NCI-H2081 (cell line): ENCODE measurements around the gene ROBO2.
A peak's percentile ranks its signal among the peaks of the same experiment; 100 is the strongest.

ENCODE experiments used
- DNase-seq, 2 experiments: peaks; one replicate each; lab custom pipeline; 2025; lab: John Stamatoyannopoulos, UW

ROBO2 gene

DNA sequence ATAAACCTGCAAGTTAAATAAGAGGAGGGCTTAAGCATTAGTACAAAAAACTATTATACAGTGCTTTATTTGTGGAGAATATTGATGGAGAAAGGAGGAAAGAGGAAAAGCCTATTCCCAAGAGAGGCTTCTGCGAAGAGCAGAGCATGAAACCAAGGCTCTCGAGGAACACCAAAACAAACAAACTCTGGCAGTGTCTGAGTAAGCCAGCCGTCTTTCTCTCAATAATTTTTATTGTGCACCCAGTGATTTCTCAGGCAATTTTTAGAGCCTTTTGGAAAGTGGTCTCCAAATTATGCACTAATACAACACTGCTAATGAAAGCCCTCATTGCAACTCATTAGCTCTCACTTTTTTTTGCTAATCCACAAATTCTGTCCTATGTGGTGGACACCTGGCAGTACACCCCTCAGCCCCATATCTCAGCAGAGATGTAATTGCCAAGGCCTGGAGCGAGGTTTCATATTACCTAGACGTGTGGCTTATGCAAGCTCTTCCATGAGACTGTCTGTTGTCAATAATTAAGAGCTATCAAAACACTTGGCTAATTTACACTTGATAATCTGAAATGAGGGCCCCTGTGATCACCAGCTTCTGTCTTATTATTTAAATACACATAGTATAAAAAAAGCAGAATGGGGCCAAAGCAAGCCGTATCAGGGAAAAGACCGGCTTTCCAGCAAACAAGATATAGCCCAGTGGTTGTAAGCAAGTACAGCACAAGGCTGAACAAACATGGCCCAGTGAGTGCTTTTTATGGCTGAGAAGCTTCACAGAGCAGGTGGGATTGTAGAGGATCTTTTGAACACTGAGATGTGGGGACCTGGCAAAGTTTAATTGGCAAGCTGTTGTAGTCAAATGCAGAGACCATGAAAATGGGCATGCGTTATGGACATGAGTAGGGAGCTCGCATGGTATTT, 216.9 kb downstream of the ROBO2 start:
- DNase-seq: peak; percentile 77 to 94

DNA sequence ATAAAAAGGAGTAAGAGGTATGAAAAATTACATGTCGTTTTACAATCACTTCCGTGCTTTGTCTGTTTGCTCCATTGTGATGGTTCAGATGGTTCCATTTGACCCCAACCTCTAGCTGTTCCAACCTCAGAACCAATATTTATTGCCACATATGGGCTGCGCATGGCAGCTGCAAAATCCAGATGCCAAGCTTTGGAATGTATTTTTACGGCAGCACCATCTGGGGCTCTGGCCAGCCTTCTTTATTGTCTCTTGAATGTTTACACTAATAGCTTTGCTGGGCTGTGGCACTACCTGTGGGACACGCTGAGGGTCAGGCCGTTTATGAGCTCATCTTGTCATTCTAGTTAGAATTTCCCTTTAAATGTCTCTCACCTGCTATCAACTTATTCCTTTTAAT, 219.8 kb downstream of the ROBO2 start:
- DNase-seq: peak; percentile 58 to 94

GRCh38 chr3:77262361-77262760, 222.5 kb downstream of the ROBO2 start:
- DNase-seq: no peak

DNA sequence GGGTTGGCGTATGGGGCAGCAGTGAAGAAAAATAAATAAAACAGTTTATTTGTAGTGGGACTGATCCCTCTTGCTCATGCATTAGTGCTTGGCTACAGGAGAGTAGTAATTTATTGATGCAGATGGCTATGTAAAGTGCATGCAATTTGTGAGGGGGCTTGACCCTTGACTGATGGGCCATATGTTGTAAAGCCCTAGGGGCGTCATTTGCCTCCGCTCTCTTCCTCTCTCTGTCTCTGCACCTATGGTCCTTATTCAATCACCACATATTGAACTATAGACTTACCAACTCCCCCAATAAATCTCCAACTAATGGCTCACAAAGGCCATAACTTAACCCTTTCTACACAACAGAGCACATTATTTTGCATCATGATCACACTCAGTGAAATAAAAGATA, 227.7 kb downstream of the ROBO2 start:
- DNase-seq: peak; percentile 7 to 33

DNA sequence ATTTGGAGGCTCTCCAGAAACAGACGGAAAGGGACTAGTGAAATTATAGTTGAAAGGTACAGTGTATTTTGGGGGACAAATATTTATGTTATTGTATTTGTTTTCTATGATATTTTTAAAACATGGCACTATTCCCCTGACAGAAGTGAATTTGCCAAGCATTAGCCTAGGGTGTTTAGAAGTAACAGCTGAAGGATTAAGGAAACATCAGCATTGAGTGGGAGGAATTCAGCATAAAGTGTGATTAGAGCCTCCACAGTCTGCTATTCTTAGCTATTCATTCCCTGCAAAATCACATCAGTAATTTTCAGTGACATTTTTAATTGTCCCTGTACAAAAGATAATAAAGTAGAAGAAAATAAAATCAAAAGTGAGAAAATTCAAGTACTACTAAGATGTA, 231.4 kb downstream of the ROBO2 start:
- DNase-seq: no peak

GRCh38 chr3:77271711-77272110, 231.8 kb downstream of the ROBO2 start:
- DNase-seq: peak in 1 of 2 experiments; percentile 5

DNA sequence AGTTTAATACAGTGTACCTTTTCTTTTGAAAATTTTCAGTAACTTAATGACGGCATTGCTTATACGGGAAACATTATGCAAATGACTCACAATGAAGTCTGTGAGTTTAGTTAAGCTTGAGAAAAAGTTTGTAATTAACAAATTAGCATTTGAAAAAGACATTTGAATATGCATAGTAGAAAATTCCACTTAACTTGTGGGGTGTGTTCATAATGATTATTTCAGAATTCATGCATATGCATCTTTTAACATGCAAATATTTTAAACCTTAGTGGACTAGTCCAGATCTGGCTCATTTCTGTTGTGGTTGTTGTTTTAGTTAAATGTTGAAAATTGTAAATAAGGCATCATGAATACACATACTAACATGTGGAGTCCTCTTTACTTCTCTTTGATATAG, 239.4 kb downstream of the ROBO2 start:
- DNase-seq: no peak

DNA sequence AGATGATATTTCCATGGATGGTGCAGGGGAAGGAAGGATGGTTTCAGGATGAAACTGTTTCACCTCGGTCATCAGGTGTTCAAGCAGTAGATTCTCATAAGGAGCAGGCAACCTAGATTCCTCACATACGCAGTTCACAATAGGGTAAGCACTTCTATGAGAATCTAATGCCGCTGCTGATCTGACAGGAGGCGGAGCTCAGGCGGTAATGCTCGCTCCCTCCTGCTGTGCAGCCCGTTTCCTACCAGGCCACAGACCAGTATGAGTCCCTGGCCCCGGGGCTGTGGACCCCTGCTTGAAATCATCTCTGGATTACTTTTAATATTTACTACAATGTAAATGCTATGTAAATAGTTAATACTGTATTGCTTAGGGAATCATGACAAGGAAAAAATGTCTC, 241.8 kb downstream of the ROBO2 start:
- DNase-seq: no peak

GRCh38 chr3:77283108-77283507, 243.2 kb downstream of the ROBO2 start:
- no peak for DNase-seq

DNA sequence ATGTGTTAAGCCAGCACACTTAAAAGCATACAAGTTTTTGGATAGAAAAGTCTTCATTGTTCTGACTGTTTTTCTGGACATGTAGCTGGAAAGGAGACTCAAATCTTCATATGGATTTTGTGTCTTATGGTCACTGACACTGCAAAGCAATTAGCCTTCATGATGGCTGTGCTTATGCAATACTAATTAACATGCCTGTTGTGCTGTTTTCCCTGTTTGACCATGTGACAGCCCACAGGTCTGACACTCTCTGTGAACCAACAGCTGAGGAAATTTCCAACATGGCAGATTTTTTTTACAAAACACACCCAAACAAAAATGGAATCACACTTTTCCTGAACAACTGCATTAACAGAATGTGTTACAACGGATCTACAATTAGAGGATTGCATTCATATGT, 248.4 kb downstream of the ROBO2 start:
- DNase-seq: no peak

- DNase-seq: no peak
Measured at GRCh38 chr3:77296527-77296926, 256.6 kb downstream of the ROBO2 start.

DNA sequence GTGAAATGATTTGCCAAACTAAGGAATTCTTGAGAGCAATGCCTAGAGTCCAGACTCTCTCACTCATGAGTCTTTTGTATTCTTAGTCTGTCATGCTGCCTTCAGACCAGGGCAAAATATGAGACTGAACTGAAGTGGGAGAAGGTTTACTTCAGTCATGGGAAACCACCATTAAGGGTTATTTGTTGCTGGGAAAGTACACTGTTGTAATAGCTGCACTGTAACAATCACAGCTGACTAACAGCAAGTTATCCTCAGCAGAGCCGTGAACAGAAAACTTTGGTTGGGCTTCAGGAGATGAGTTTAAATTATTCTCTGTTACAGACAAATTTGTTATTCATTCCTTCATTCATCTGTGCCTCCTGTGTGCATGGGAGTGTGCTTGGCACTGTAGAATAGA, 258.5 kb downstream of the ROBO2 start:
- no peak for DNase-seq

- peak in 1 of 2 experiments; percentile 26 for DNase-seq
Measured at GRCh38 chr3:77303955-77304699, 264.2 kb downstream of the ROBO2 start.

DNA sequence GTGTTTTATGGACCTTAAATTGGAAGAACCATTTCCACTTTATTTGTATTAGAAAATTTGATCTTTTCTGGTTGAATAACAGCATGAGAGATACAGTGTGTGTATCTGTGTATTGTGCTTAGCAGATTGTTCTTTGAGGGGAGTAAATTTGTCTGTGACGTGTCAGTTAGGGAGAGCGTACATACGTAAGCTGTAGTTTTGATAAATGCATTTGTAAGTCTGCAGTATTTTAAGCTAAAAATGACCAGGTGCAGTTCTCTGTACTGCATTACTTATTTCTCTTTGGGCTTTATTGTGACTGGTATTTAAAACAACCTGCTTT, 264.8 kb downstream of the ROBO2 start:
- peak in 1 of 2 experiments; percentile 9 for DNase-seq

GRCh38 chr3:77309460-77309859, 269.6 kb downstream of the ROBO2 start:
- no peak for DNase-seq

DNA sequence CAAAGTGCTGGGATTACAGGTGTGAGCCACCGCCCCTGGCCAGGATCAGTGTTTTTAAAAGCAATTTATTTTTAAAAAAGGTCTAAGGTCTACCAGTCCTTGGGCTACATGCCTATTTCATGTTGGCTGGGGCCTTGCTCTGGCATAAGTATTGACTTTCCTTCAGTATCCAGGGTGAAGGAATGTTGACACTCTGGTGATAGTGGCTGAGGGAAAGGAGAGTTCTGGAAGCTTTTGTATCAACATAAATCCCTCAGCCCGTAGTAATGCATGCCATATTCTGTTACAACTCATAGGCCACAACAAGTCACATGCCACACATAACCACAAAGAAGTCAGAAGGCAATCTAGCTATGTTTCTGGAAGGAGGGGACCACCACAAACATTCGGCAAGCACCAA, 273.9 kb downstream of the ROBO2 start:
- no peak for DNase-seq

DNA sequence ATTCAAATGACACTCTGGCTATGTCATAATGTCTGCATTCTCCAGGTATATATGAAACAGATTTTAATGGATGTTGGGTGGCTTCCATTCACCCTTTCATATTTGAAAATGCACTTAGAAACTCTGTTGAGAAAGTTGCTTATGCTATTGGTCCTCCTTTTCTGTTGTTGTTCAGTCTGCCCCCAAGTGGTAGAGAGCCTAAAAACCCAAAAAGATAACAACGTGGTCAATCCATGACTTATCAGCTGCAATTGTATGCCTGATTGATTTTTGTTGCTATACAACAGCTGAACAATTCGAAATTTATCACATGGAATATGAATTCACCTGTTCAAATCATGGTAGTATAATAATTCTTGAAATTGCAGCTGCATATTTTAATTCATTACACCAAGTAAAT, 279.8 kb downstream of the ROBO2 start:
- DNase-seq: peak in 1 of 2 experiments; percentile 12

GRCh38 chr3:77320514-77320913, 280.6 kb downstream of the ROBO2 start:
- DNase-seq: no peak

- no peak for DNase-seq
Measured at GRCh38 chr3:77321646-77322045, 281.7 kb downstream of the ROBO2 start.

GRCh38 chr3:77323626-77324025, 283.7 kb downstream of the ROBO2 start:
- DNase-seq: no peak

DNA sequence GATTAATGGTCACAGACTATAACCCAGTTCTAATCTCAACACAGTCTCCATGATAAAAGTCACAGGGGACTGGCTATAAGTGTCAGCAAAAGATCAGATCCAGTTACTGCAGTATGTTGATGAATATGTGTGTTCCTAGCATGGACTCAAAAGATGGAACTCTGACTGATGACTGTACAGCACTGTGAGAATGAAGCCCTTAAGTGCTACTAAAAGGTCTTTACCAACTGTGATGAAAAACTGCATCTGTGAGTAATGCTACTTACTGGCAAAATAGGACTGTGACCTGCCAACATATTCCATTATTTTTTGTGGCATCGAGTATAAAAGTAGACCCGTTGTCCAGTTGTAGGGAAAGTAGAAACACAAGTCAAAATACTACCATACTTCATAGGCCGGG, 284.2 kb downstream of the ROBO2 start:
- no peak for DNase-seq

DNA sequence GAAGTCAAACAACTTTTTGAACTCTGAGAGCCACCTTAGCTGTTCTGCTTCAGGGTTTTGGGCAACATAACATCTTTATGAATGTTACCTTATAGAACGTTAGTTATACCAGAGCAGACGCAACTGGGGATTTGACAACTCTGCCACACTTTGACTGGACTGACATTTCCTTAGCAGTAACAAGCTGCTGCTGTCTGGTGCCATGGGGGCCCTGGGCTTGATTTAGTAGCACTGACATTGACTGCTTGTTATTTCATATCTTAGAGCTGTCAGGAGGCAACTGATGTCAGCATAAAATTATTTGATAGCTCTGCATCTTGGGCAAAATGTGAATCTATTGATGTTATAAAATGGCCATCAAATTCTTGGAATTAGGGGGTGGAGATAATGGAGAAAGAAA, 285.4 kb downstream of the ROBO2 start:
- DNase-seq: no peak

- no peak for DNase-seq
Measured at GRCh38 chr3:77325702-77326101, 285.8 kb downstream of the ROBO2 start.
